Amygdala (tissue), 56 donors: Measurements from ENCODE around the gene PTPN7.
"Not testable (repeated sequence)": the region's sequence is repeated elsewhere in the genome, so short reads cannot be mapped to it uniquely, and the experiment has no call there.

ENCODE experiments used
- DNase-seq, 56 donors: peaks; one replicate each; lab custom pipeline; 2025; lab: John Stamatoyannopoulos, UW

Gene PTPN7

GRCh38 chr1:202154148-202154765 lies 6.1 kb downstream of the PTPN7 start:
- DNase-seq: no peak

- no peak for DNase-seq
Measured at GRCh38 chr1:202153284-202153683, 7.1 kb downstream of the PTPN7 start.

GRCh38 chr1:202152399-202152798 lies 8.0 kb downstream of the PTPN7 start:
- DNase-seq: no peak

GRCh38 chr1:202151045-202151444 lies 9.4 kb downstream of the PTPN7 start:
- no peak for DNase-seq

GRCh38 chr1:202150602-202151001 lies 9.8 kb downstream of the PTPN7 start:
- no peak for DNase-seq

- DNase-seq: no peak
Measured at GRCh38 chr1:202150187-202150586, 10.2 kb downstream of the PTPN7 start.

- no peak for DNase-seq
Measured at GRCh38 chr1:202149566-202149965, 10.8 kb downstream of the PTPN7 start.

- no peak for DNase-seq
Measured at GRCh38 chr1:202148391-202148790, 12.0 kb downstream of the PTPN7 start.

GRCh38 chr1:202146993-202147392 lies 13.4 kb downstream of the PTPN7 start:
- no peak for DNase-seq

- DNase-seq: no peak
Measured at GRCh38 chr1:202146279-202146678, 14.1 kb downstream of the PTPN7 start.

GRCh38 chr1:202145744-202146140 lies 14.7 kb downstream of the PTPN7 start:
- not testable (repeated sequence) for DNase-seq

- peak in 1 of 56 donors; percentile 50 for DNase-seq
Measured at GRCh38 chr1:202145068-202145743, 15.2 kb downstream of the PTPN7 start.

GRCh38 chr1:202144402-202145067 lies 15.9 kb downstream of the PTPN7 start, which contains the start of gene ARL8A:
Gene ARL8A (minus strand): TSS chr1:202144737. CDS start chr1:202144572, 165 bp downstream.
- DNase-seq: peak in 46 of 56 donors; percentile 32 to 81 (median 54)

GRCh38 chr1:202143768-202144401 lies 16.5 kb downstream of the PTPN7 start:
- DNase-seq: peak in 6 of 56 donors; percentile 13 to 61 (median 46)

GRCh38 chr1:202143011-202143767 lies 17.2 kb downstream of the PTPN7 start:
- DNase-seq: peak in 10 of 56 donors; percentile 21 to 55 (median 30)

- DNase-seq: not testable (repeated sequence)
Measured at GRCh38 chr1:202141468-202141867, 18.9 kb downstream of the PTPN7 start.

- no peak for DNase-seq
Measured at GRCh38 chr1:202140833-202141232, 19.6 kb downstream of the PTPN7 start.

GRCh38 chr1:202135221-202135721 lies 25.1 kb downstream of the PTPN7 start:
- peak in 48 of 56 donors; percentile 17 to 83 (median 54) for DNase-seq

GRCh38 chr1:202134645-202135172 lies 25.7 kb downstream of the PTPN7 start:
- DNase-seq: no peak

GRCh38 chr1:202133989-202134388 lies 26.4 kb downstream of the PTPN7 start:
- no peak for DNase-seq
